ENCODE results near the gene WIPF3. TPM values are rescaled to one million over a fixed set of nuclear protein-coding genes. Genes with fewer than 3 reads are reported as not detected.
A peak's percentile ranks its signal among the peaks of the same experiment; 100 is the strongest.

WIPF3 gene
- total RNA-seq: 4.0 and 5.1 TPM in 2 replicates
- long read RNA-seq: 0 reads

GRCh38 chr7:29806208-29806994, at the start of gene WIPF3:
WIPF3 (plus strand) TSS chr7:29806508; CDS start chr7:29834725, 28,217 bp downstream.
- H3K27me3 Mint-ChIP-seq (ENCODE audit: low read depth): peaks cover 56% of the 10 kb centered on the region
- peak within 1 kb of the TSS; percentile 82 for H3K4me3 Mint-ChIP-seq
- no peak for TF ChIP-seq CTCF (conservative IDR thresholded peaks at IDR 0.05)
- H3K4me1 Mint-ChIP-seq: peaks cover 13% of the 10 kb centered on the region
- H3K9me3 Mint-ChIP-seq: no peaks in the 10 kb centered on the region
- no peak within 1 kb of the TSS for H3K27ac Mint-ChIP-seq (ENCODE audit: unreplicated experiment)
- peak; percentile 38 for DNase-seq (ENCODE audit: low read depth, low spot score)
- H3K36me3 Mint-ChIP-seq (ENCODE audit: low read depth): no peaks in the 10 kb centered on the region

GRCh38 chr7:29763266-29763665, 43.0 kb upstream of the WIPF3 start:
- H3K27me3 Mint-ChIP-seq (ENCODE audit: low read depth): peaks cover 9% of the 10 kb centered on the region
- no peak for TF ChIP-seq CTCF (conservative IDR thresholded peaks at IDR 0.05)
- no peak for DNase-seq (ENCODE audit: low read depth, low spot score)
- H3K4me3 Mint-ChIP-seq: no peak overlapping the region
- H3K36me3 Mint-ChIP-seq (ENCODE audit: low read depth): no peaks in the 10 kb centered on the region
- no peak overlapping the region for H3K27ac Mint-ChIP-seq (ENCODE audit: unreplicated experiment)
- peaks cover 4% of the 10 kb centered on the region for H3K9me3 Mint-ChIP-seq
- H3K4me1 Mint-ChIP-seq: peaks cover 4% of the 10 kb centered on the region

GRCh38 chr7:29764227-29764626, 42.1 kb upstream of the WIPF3 start:
- TF ChIP-seq CTCF (conservative IDR thresholded peaks at IDR 0.05): peak; percentile 27
- Mint-ChIP-seq H3K27ac (ENCODE audit: unreplicated experiment) (no peak overlapping the region), H3K4me1 (peaks cover 4% of the 10 kb centered on the region), H3K27me3 (ENCODE audit: low read depth) (peaks cover 9% of the 10 kb centered on the region), H3K36me3 (ENCODE audit: low read depth) (no peaks in the 10 kb centered on the region), H3K9me3 (peaks cover 8% of the 10 kb centered on the region), H3K4me3 (no peak overlapping the region)
- DNase-seq (ENCODE audit: low read depth, low spot score): no peak

GRCh38 chr7:29765490-29765889, 40.8 kb upstream of the WIPF3 start:
- no peaks in the 10 kb centered on the region for H3K4me1 Mint-ChIP-seq
- no peak overlapping the region for H3K27ac Mint-ChIP-seq (ENCODE audit: unreplicated experiment)
- no peak for TF ChIP-seq CTCF (conservative IDR thresholded peaks at IDR 0.05)
- DNase-seq (ENCODE audit: low read depth, low spot score): no peak
- no peaks in the 10 kb centered on the region for H3K36me3 Mint-ChIP-seq (ENCODE audit: low read depth)
- peaks cover 9% of the 10 kb centered on the region for H3K27me3 Mint-ChIP-seq (ENCODE audit: low read depth)
- H3K9me3 Mint-ChIP-seq: peaks cover 5% of the 10 kb centered on the region
- no peak overlapping the region for H3K4me3 Mint-ChIP-seq

- Mint-ChIP-seq H3K9me3 (peaks cover 6% of the 10 kb centered on the region), H3K27ac (ENCODE audit: unreplicated experiment) (no peak overlapping the region), H3K36me3 (ENCODE audit: low read depth) (no peaks in the 10 kb centered on the region), H3K4me3 (no peak overlapping the region), H3K27me3 (ENCODE audit: low read depth) (peaks cover 7% of the 10 kb centered on the region), H3K4me1 (peaks cover 4% of the 10 kb centered on the region)
- DNase-seq (ENCODE audit: low read depth, low spot score): no peak
- no peak for TF ChIP-seq CTCF (conservative IDR thresholded peaks at IDR 0.05)
Measured at GRCh38 chr7:29770371-29770770, 35.9 kb upstream of the WIPF3 start.
